Stimulated activated CD4-positive, alpha-beta T cell treated with anti-CD3 and anti-CD28 coated beads, Interleukin-4, amount 100 ng/mL, for 1 hour (primary cell): ENCODE measurements around the gene NPAS3.

ENCODE experiments used
- DNase-seq: peaks from one replicate; pipeline ENCODE4 v3.0.0-alpha.2; 2020

NPAS3 gene

GRCh38 chr14:33657476-33657875 is 718.8 kb downstream of the NPAS3 start:
- no peak for DNase-seq

- no peak for DNase-seq
These were observed 721.6 kb downstream of the NPAS3 start for GRCh38 chr14:33660248-33660647.

GRCh38 chr14:33661101-33661500 is 722.4 kb downstream of the NPAS3 start:
- no peak for DNase-seq

DNA sequence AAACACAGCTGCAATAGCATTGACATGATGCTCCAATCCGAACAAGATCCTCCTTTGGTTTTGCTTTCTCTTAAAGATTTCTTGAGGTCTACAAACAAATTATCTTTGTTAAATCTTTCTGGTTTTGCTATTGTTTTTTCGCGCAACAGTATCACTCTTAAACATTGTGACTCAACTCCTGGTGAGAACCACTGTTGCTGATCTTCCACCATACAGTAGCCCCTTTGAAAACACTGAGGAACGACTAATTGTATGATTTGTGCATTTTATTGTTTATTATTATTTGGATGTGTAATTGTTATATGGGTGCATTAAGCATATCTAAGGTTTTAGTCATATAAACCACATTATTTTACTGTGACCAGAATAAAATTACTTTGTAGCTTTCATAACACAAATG is 729.4 kb downstream of the NPAS3 start:
- no peak for DNase-seq

- no peak for DNase-seq
These were observed 730.4 kb downstream of the NPAS3 start for GRCh38 chr14:33669111-33669510.

DNA sequence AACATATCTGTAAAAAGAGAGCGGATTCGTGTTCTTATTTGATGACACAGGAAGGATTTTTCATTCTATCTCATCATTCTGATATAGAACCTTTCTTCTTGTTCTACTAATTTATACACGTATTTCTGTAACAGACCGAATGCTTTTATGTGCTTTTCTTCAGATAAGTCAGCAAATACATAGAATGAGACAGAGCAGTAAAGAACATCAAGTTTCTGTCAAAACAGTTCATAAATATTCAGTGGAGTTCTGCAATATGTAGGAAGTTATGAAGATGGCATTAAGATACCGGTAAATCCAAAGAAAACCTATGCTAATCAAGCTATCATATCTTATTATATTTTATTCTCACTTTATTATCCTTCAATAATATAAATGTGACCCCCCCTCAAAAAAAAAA is 731.6 kb downstream of the NPAS3 start:
- no peak for DNase-seq

- no peak for DNase-seq
These were observed 732.9 kb downstream of the NPAS3 start for GRCh38 chr14:33671556-33671955.

DNA sequence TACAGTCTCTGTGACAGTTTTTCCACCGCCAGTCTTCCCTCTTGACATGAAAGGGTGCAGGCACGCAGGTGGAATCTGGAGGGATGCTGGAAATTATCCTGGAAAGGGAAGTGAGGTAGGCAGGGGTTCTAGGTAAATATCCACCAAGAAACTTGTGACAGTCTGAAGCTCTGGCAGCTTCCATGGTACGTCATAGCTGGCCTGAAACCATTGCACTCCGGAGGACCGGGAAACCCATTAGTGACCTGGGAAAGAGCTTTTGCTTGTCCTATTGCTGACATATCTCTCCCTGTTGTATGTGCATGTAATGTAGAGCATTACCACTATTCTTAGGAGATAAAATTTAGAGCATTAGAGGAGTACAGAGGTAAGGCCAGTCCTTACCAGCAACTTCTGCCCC is 736.2 kb downstream of the NPAS3 start:
- DNase-seq = no peak

DNA sequence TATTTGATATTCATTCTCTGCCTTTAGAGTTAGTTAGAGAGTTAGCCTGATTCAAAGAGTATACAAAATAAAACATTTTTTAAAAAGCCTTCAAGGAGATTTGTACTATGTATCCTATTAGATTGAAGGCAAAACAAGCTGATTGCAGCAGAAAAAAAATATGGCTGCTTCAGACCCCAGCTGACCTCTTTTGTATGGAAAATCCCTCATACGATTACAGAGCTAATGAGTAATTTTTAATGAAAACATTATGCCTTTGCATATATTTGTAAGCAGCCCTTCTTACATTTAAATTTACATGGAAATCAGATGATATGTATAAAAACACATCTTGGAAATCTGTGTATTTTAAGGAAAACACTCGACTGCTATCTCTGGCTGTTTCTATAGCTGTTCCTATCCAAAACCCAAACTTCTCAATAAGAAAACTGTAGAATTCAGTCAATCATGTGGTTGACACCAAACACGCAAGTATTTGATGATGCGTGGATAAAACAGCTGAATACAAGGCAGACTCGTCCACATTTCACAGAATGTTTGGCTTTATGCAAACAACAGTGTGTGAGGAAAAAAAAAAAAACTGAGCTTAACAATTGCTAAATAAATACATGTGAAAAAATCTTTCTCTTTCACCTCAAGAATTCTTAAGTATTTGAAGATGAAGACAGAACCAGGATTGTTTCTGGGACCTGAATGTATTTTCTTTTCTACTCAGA is 736.9 kb downstream of the NPAS3 start:
- no peak for DNase-seq

- DNase-seq = no peak
These were observed 737.5 kb downstream of the NPAS3 start for GRCh38 chr14:33676135-33676566.

DNA sequence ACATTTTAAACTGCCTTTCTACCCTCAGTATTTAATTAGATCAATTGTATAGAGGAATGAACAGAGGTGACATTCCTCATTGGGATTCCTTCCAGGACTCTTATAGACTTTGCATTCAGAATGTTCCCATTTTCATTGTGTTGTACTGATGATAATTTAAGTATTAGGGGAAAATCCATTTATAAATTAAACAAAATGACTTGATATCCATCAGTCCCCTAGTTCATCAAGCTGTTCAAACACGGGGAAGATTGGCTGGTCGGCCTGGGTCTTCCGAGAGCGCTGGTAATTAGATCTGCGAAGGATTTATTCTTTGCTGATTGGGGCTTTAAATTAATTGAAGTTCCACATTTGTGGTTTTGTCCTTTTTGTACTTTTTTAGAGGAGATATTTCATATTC is 738.2 kb downstream of the NPAS3 start:
- no peak for DNase-seq

GRCh38 chr14:33678005-33678404 is 739.3 kb downstream of the NPAS3 start:
- no peak for DNase-seq

GRCh38 chr14:33679025-33679424 is 740.3 kb downstream of the NPAS3 start:
- no peak for DNase-seq

DNA sequence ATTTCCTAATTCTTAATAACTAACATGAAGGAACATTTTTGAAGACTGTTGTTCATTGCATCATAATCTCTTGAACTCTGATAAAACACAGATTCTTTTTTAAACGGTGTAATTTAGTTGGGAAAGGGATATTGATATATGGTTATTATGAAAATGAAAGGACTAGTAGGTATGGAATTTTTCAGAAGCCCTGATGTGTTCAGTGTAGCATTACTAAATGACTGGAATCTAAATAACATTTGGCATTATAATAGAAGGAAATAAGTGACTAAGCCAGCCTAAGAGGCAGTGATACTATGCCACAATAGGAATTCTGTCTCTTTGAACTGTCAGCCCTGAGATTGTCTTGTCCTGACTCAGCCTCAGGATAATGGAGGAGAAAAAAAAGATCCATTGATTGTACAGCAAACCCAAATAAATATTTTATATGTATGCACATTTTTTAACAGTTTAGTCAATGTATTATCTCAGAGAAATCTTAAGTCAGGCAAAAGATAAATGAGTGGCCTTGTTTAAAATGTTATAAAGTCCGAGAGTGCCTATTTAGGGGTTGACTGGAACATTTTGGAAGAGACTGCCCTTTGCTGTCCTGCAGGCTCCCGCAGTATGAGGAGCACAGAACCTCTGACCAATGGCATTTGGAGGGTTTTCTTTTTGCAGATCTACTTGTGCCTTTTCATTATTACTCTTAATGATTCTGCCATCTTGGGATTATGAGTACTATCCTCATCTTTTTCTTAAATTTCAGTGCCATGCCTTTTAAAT is 741.0 kb downstream of the NPAS3 start:
- no peak for DNase-seq

DNA sequence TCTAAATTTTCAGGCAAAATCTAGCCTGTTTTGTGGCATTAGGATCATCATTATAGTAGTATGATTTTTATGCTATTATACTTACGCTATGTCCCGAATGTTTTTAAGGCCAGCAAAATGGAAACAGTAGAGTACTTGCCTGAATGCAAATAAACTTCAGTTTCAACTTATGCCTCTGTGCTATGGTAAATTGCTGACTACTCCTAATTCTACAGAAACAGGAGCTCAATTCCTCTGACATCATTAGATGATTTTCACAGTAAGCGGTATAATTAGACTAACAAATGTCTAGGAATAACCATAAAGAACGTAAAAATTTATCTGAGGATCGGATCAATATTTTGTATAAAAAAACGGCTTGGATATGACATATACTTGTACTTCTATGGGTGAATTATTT is 742.2 kb downstream of the NPAS3 start:
- no peak for DNase-seq

- DNase-seq = no peak
These were observed 744.1 kb downstream of the NPAS3 start for GRCh38 chr14:33682760-33683159.

DNA sequence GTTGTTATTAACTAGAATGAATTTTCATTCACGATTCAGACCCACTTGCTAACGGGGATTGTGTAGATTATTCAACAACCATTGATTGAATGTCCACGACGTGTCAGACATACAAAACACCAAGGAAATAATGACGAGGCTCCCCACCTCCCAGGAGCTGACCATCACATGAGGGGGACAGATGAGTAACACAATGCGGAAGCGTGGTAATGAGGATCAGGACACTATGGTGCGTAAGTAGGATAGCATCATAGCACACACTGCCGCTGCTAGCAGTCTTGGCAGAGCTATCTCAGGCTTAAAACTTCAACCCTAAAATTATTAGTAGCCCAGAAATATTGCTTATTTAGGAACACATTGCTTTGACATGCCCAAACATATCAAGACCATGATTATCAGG is 746.3 kb downstream of the NPAS3 start:
- DNase-seq = no peak

DNA sequence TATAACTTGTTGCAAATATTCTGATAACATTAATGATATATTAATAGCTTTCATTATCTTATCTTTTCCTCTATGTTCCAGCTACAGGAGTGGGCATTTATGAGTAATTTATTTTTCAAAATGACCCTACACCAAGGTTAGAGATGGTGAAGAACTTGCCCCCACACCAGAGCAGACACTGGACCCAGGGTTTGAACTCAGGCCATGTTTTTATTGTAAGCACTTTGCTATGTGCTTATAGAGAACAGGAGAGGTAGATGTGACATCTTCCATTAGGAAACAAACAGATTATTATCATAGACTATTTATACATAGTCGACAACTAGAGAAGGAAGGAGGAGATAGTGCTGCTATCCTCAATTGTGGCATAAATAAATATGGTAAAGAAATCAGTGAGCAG is 747.0 kb downstream of the NPAS3 start:
- DNase-seq = no peak

DNA sequence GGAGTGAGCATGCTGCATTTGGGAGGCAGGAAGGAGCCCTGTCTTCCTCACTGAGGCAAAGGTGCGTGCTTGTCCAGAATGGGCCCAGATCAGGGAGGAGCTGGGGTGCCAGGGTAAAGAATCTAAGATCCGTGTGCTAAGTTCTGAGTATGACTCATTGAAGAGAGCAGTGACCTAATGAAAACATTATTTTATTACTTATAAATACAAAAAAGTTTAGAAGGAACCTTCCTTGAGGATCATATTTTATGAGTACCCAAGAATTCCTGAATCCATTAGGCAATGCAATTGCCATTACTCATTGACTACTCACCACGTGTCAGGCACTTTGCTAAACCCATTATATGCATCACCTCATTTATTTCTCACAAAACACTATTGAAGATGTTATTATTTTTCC is 747.5 kb downstream of the NPAS3 start:
- no peak for DNase-seq

DNA sequence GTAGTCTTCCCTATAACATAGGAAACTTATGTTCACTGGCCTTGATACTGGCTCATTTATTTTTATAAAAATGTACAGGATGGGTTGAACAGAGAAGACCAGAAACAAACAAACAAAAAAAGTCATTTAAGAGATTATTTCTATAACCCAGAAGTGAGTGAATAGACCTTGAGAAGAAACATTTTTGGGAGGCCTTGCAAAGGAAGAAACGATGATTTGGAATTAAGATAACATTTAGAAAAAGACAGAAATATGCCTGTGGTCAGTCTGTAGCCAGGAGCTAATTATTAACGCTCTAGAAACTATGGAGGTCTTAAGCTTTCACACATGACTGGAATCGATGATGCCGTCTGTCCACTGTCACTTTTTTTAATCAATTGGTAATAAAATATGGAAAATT is 748.2 kb downstream of the NPAS3 start:
- no peak for DNase-seq

GRCh38 chr14:33689680-33690079 is 751.0 kb downstream of the NPAS3 start:
- DNase-seq = no peak

DNA sequence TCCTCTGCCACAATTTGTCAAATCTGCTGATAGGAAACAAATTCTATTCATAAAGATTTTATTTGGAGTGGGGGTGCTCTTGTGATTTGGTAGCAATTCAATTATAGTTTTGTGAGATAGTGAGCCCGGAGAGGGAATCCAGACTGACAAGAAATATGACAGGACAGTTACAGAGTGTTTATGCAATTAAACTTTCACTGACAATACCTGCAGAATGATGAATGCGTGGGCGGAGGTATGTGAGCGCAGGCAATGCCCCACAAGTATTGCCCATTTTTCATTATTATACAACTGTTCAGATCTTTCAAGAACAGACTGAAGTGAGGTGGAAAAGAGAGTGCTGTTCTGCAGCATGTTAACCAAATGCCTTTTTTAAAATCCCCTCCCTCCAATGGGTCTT is 753.2 kb downstream of the NPAS3 start:
- DNase-seq = no peak

DNA sequence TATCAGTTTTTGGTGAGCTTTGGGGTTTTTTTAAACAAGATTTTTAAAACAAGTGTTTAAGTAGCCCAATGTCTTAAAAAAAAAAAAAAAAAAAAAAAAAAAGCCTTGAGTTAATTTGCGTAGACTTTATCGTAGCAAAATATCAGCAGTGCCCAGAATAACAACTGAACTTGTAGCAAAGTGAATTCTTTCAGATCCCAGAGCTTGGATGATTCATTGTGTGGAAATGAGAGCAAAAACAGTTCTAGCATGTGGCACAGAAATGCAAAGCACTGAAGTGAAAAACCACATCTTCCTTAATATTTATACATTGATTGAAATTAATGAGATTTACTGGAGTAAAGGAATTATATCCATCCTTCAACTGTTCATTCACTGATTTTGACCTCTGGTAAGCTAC is 754.1 kb downstream of the NPAS3 start:
- no peak for DNase-seq

DNA sequence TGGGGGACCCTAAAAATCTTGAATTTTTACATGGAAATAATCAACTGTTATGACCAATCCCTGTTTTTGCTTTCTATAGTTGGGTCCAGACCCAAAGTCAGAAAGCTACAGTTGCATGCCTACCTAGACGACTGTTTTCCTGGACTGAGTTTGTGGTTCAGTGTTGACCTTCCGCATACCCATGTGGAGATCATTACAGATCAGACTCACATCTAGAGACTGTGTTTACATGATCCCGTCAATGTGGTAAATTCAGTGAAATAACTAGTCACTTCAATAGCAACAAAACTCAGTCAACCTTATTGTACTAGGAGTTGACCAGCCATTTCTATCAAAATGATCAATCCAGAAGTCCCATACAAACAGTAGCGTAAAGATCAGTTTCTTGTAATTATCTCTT is 754.6 kb downstream of the NPAS3 start:
- DNase-seq = no peak

- no peak for DNase-seq
These were observed 757.5 kb downstream of the NPAS3 start for GRCh38 chr14:33696165-33696564.
